GM21786 (cell line): ENCODE data around the gene GAS2L2.

Experiments used
- ATAC-seq: cut with Tn5 transposase; IDR thresholded peaks from one replicate; pipeline ENCODE4 v1.9.1; 2021; ENCODE audit not compliant: unreplicated experiment

The GAS2L2 gene

GRCh38 chr17:35752945-35753764, at the start of gene GAS2L2:
Gene GAS2L2 (minus strand): TSS chr17:35753239. CDS start chr17:35752850, 389 bp downstream.
- no peak for ATAC-seq

GRCh38 chr17:35801583-35802224, 48.7 kb upstream of the GAS2L2 start:
- no peak for ATAC-seq

GRCh38 chr17:35799942-35800341, 46.9 kb upstream of the GAS2L2 start:
- no peak for ATAC-seq

GRCh38 chr17:35797918-35798317, 44.9 kb upstream of the GAS2L2 start:
- ATAC-seq = no peak

- no peak for ATAC-seq
Observed at GRCh38 chr17:35797370-35797769, 44.3 kb upstream of the GAS2L2 start.

- no peak for ATAC-seq
Observed at GRCh38 chr17:35796942-35797341, 43.9 kb upstream of the GAS2L2 start.

- ATAC-seq = no peak
Observed at GRCh38 chr17:35795871-35796265, 42.8 kb upstream of the GAS2L2 start.

GRCh38 chr17:35795007-35795870, 42.2 kb upstream of the GAS2L2 start, which contains the start of gene MMP28:
Gene MMP28 (minus strand): TSS chr17:35795641. CDS start chr17:35795377, 264 bp downstream.
- ATAC-seq = no peak

- no peak for ATAC-seq
Observed at GRCh38 chr17:35793257-35793656, 40.2 kb upstream of the GAS2L2 start.

- no peak for ATAC-seq
Observed at GRCh38 chr17:35791681-35792350, 38.8 kb upstream of the GAS2L2 start.

GRCh38 chr17:35790841-35791240, 37.8 kb upstream of the GAS2L2 start:
- ATAC-seq = no peak

- no peak for ATAC-seq
Observed at GRCh38 chr17:35788477-35789368, 35.7 kb upstream of the GAS2L2 start.

- ATAC-seq = no peak
Observed at GRCh38 chr17:35786941-35787432, 33.9 kb upstream of the GAS2L2 start.

GRCh38 chr17:35784895-35785294, 31.9 kb upstream of the GAS2L2 start:
- no peak for ATAC-seq

- ATAC-seq = no peak
Observed at GRCh38 chr17:35780950-35781349, 27.9 kb upstream of the GAS2L2 start.

GRCh38 chr17:35778641-35779196, 25.7 kb upstream of the GAS2L2 start:
- ATAC-seq = no peak

GRCh38 chr17:35775583-35775982, 22.5 kb upstream of the GAS2L2 start:
- no peak for ATAC-seq

GRCh38 chr17:35775039-35775438, 22.0 kb upstream of the GAS2L2 start:
- ATAC-seq = no peak

GRCh38 chr17:35774499-35774898, 21.5 kb upstream of the GAS2L2 start:
- ATAC-seq = no peak
